Measurements from ENCODE around the gene SLX4IP.

GRCh38 chr20:10554285-10554684 lies 119.2 kb downstream of the SLX4IP start:
- TF ChIP-seq CTCF (IDR thresholded peaks at IDR 0.05) (no peak), POLR2A (IDR thresholded peaks at IDR 0.05) (no peak)

All from esophagus squamous epithelium (tissue), 4 donors.